ENCODE measurements around the gene RNF213.

RNF213 gene

GRCh38 chr17:80365983-80366382 lies 105.3 kb downstream of the RNF213 start:
- ChIA-PET CTCF (no interaction called here), POLR2A (no interaction called here)
- DNase-seq (ENCODE audit: low read depth, low spot score): no peak

GRCh38 chr17:80367503-80367902 lies 106.9 kb downstream of the RNF213 start:
- CTCF ChIA-PET: no interaction called here
- DNase-seq (ENCODE audit: low read depth, low spot score): no peak
- H3K4me3 ChIP-seq (ENCODE audit: low read depth, low read length): no peak overlapping the region
- no peak for TF ChIP-seq CTCF (IDR thresholded peaks at IDR 0.05; ENCODE audit: insufficient read depth, low read length, missing control alignments)
- POLR2A ChIA-PET: no interaction called here

More at GRCh38 chr17:80365983-80366382, 105.3 kb downstream of the RNF213 start:
- TF ChIP-seq CTCF (IDR thresholded peaks at IDR 0.05; ENCODE audit: insufficient read depth, low read length, missing control alignments): no peak
- H3K4me3 ChIP-seq (ENCODE audit: low read depth, low read length): no peak overlapping the region

GRCh38 chr17:80371196-80371595 lies 110.5 kb downstream of the RNF213 start:
- ChIA-PET POLR2A (no interaction called here), CTCF (interaction anchor here (2.3 kb wide), 1 partner anchor 9 kb away, joined by 6 read pairs; no protein-coding TSS in a partner anchor)
- H3K4me3 ChIP-seq (ENCODE audit: low read depth, low read length): no peak overlapping the region
- TF ChIP-seq CTCF (IDR thresholded peaks at IDR 0.05; ENCODE audit: insufficient read depth, low read length, missing control alignments): no peak
- DNase-seq (ENCODE audit: low read depth, low spot score): no peak

- POLR2A ChIA-PET: no interaction called here
- CTCF ChIA-PET: interaction anchor here (2.3 kb wide), 1 partner anchor 11 kb away, joined by 6 read pairs; no protein-coding TSS in a partner anchor
- TF ChIP-seq CTCF (IDR thresholded peaks at IDR 0.05; ENCODE audit: insufficient read depth, low read length, missing control alignments): no peak
- DNase-seq (ENCODE audit: low read depth, low spot score): no peak
- no peak overlapping the region for H3K4me3 ChIP-seq (ENCODE audit: low read depth, low read length)
Observed at GRCh38 chr17:80372456-80372855, 111.8 kb downstream of the RNF213 start.

- DNase-seq (ENCODE audit: low read depth, low spot score): no peak
- ChIA-PET POLR2A (no interaction called here), CTCF (interaction anchor here (2.3 kb wide), 1 partner anchor 11 kb away, joined by 6 read pairs; no protein-coding TSS in a partner anchor)
- no peak for TF ChIP-seq CTCF (IDR thresholded peaks at IDR 0.05; ENCODE audit: insufficient read depth, low read length, missing control alignments)
- no peak overlapping the region for H3K4me3 ChIP-seq (ENCODE audit: low read depth, low read length)
Observed at GRCh38 chr17:80372922-80373570, 112.4 kb downstream of the RNF213 start.

- POLR2A ChIA-PET: no interaction called here
- TF ChIP-seq CTCF (IDR thresholded peaks at IDR 0.05; ENCODE audit: insufficient read depth, low read length, missing control alignments): no peak
- DNase-seq (ENCODE audit: low read depth, low spot score): no peak
- CTCF ChIA-PET: no interaction called here
- no peak overlapping the region for H3K4me3 ChIP-seq (ENCODE audit: low read depth, low read length)
Observed at GRCh38 chr17:80374039-80374731, 113.5 kb downstream of the RNF213 start.

Measured in AG04449 (cell line).